Stimulated activated CD4-positive, alpha-beta T cell treated with anti-CD3 and anti-CD28 coated beads, Interleukin-12 subunit alpha, Interleukin-12 subunit beta, amount 100 ng/mL, for 24 hours (primary cell): Measurements from ENCODE around the gene SPATA24.
"Not testable (repeated sequence)": the region's sequence is repeated elsewhere in the genome, so short reads cannot be mapped to it uniquely, and the experiment has no call there.

Experiments
- DNase-seq, 2 experiments: peaks; one replicate each; pipeline ENCODE4 v3.0.0-alpha.2; 2020; ENCODE audit warnings: low read depth in 2 of 2

SPATA24 gene

DNA sequence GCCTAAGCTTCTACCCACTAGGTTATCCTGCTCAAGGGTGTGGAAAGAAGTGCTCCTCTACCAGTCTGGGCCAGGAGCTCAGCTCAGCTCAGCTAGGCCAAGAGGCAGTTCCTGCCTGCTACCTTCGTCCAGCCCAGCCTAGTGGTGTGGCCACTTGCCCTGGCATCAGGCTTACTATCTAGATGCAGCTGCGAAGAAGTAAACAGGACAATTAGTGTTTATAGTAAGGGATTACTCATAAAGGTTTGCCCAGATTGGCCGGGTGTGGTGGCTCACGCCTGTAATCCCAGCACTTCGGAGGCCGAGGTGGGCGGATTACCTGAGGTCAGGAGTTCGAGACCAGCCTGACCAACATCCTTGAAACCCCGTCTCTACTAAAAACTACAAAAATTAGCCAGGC is 12.8 kb upstream of the SPATA24 start:
- DNase-seq = no peak

DNA sequence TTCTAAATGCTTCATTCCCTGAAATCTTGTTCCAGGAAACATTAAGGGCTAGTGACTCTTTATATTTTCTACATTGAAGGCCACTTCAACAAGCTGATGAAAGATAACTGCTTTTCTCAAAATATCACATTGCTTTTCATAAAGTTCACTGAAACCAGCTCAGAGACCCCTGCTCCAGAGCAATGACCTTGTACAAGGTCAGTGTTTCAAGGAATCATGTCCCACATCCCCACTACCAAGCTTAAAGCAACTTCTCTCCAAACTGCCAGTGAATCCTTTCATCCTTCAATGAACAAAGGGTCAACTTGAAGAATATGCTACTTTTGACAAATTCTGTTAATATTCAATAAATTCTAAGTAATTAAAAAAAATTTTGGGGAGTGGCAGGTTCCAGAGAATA is 12.0 kb upstream of the SPATA24 start:
- no peak for DNase-seq

DNA sequence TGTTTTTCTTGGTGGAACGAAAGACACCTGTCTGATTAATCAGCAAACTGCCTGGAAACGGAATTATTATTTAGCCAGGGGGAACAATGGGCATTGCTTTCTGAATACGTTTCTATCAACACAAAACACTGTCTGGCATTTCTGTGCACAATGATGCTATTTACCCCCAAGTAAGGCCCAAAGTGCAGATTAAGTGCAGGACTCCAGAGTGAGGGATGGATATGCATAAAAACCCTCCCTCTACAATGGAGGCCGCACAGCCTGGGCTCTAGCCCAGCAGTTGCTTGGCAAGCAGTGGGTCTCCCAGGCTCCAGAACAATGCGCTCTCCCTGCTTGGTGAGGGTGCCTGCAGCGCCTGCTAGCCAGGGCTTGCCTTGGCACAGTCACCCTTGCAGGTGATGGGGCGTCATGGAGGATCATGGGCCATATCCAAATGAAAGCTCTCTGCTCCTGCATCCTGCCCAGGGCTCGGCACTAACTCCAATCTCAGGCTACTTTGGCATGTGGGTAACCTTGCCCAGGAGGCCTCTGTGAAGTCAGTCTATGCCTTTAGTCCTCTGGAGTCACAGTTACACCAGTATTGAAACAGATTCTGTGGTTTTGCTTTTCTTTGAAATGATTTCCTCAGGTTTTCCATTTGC is 11.5 kb upstream of the SPATA24 start:
- DNase-seq = no peak

DNA sequence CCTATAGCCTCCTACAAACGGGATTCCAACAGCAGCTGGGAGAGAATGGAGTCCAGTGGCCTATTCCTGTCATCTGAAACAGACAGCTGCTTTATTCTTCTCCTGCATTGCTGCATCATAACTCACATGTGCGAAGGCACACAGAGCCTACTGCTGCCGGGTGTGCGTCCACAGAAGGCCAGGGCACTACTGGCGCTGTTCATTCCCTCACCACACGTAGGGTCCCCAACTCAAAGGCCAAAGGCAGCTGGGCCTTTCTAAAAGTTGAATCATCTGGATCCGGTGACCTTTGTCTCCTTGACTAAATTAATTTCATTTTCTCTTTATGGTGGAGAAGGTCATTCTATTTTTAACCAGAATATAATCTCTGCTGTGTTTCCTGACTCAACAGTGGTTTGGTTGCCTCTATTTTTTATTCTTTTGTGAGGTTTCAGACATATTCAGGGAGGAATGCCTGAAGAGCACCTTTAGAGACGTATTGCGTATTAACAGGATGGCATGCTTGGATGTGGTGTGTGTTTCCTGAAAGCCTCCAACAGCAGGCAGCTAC is 10.8 kb upstream of the SPATA24 start:
- no peak for DNase-seq

DNA sequence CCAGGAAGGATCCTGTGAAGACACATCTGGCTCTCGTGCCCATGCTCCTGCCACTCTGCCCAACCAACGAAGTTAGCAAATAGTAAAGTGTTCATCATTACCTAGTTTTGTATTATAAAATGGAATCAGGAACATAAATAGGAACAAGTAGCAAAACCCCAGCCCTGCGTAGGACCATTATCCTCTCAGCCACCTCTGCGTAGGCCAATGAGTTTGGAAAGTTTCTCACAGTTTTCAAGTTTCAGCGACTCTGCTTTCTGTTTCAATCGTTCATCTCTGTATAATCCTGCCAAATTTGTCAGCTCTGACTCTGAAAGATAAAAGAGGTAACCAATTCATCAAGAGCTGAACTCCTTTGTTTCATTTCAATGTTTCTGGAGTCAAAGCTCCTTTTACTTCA is 10.1 kb upstream of the SPATA24 start:
- no peak for DNase-seq

DNA sequence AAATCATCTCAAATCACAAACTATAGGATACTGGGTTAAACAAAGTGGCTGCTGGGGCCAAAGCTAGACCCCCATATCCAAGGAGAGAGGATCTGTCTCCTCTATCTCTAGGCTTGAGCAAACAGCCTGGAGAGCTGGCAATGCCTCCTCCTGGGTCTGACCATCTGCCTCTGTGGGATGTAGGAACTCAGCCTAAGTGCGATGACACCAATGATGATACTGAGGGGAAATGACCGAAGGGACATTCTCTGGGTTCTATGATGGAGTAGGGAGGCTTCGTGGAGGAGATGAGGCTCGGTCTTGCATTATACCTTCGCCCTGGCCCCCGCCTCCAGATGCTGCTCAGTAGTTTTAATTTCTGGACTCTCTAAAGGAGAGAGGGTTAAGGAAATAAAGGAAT is 9.3 kb upstream of the SPATA24 start:
- DNase-seq = no peak

DNA sequence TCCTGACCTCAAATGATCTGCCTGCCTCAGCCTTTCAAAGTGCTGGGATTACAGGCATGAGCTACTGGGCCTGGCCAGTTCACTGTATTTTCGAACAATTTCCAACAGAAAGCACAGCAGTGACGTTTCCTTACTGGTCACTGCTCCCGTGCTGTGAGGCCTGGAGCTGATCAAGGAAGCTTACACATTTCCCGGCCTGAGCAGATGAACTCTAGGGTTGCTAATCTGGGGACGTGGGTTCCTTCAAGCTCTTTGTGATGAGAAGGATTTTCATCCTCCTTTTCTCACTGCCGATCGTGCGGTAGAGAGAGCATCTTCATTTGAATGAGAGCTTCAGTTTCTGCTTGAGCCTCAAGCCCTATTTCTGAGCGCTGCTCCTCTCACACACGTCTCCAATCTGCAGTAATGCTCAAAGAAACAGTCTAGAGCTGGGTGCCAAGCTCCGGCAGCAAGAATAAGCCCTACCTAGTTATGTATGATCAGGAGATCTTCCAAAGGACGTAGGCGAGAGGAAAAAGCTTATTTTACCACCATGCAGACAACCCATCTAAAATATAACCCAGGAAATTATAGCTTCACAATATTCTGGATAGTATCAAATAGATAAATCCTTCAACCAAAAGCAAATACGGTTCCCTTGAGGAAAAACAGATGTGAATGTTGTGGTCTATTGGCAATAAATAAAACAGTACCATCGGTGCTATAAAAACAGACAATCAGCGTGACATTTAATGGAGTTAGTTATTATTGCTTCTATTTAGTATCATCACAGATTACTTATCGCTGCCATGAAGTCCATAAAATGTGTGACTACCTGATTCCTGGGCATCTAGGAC is 7.3 kb upstream of the SPATA24 start:
- no peak for DNase-seq

DNA sequence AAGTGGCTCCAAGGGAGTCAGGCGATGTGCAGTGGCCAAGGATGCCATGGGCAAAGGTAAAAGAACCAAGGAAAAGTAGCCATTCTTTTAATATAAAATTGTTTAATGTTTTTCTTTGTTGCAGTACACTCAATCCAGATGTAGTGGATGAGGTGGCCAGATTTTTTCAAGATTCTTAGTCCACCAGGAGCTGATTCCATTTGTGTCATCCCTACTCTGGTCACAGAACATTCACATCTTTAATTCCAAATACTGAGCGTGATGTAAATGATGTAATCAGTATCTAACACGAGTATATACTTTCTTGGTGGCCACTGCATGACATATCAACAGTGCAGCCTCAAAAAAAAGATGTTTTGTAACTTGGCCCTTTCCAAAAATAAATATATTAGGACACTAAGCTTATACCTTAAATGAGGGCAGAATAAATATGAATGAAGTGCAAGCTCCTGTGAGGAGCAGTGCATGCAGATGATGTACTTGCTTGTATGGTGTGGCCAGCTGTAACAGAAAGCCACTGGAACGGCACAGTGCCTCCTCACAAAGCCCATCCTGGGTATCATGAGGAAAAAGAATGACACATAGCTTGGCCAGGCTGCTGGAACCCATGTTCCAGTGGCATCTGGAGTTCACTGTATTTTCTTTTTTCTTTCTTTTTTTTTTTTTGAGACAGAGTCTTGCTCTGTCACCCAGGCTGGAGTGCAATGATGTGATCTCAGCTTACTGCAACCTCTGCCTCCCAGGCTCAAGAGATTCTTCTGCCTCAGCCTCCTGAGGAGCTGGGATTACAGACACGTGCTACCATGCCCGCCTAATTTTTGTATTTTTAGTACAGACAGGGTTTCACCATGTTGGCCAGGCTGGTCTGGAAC is 6.5 kb upstream of the SPATA24 start:
- DNase-seq = no peak

DNA sequence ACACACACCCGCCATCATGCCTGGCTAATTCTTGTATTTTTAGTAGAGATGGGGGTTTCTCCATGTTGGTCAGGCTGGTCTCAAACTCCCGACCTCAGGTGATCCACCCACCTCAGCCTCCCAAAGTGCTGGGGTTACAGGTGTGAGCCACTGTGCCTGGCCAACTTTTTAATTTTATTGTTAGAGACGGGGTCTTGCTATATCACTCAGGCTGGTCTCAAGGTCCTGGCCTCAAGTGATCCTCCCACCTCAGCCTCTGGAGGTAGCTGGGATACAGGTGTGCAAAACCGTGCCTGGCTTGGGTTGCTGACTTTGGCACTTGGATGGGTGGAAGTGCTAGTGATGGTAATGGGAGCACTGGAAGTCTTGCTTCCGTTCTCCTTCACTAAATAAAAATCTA is 5.2 kb upstream of the SPATA24 start:
- not testable (repeated sequence) for DNase-seq

DNA sequence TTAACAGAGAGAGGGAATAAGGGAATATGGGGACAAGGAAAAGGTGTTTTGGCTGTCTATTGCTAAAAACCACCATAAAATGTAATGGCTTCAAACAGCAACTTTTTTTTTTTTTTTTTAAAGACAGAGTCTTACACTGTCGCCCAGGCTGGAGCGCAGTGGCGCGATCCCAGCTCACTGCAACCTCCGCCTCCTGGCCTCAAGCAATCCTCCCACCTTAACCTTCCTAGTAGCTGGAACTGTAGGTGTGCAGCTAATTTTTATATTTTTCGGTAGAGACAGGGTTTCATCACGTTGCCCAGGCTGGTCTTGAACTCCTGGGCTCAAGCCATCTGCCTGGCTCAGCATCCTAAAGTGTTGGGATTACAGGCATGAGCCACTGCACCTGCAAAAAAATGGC is 4.3 kb upstream of the SPATA24 start:
- no peak for DNase-seq

DNA sequence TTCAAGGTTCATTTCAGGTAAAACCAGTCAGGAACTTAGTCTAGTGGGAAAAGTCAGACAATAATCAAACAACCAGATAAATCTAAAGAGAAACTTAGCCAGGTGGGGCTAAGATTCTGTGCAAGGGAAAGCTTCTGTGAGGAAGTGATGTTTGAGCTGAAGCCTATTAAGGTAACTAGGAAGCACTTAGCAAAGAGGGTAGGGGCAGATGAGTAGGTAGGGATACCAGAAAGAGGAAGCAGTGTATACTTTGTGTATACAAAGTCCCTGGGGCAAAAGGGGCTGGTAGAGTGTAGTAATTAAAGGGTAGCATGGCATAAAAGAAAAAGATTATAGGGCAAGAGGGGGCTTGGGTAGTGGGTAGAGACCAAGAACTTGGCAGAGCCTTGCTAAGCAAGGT is 3.6 kb upstream of the SPATA24 start:
- no peak for DNase-seq

DNA sequence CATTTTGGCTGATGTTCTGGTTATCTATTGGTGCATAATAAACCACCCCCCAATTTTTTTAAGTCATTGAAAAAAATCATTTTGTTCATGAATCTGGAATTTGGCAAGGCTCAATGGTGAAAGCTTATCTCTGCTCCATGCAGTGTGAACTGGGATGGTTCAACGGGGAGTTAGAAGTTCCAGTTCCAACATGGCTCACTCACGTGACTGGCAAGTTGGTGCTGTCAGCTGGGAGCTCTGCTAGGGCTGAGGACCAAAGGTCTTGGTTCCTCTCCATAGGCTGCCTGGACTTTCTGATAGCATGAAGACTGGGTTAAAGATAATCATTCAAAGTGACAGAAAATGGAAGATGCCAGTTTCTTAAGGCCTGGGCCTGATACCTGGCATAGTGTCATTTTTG is 3.1 kb upstream of the SPATA24 start:
- DNase-seq = no peak

DNA sequence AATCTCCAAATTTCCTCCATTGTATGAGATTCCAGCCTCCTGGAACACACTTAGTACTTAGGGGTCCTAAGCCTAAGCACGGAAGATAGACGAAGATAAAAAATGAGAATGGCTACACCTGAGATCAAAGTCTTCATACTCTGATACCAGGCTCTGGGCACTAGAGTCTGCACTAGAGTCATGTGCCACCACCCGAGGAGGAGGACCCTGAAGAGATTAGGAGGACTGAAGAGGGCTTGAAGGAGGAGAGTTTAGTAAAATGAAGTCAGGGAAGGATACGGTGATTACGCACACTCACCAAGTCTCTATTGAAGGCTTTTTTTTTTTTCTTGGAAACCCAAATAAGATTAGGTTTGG is 573 bp upstream of the SPATA24 start:
- DNase-seq = no peak

DNA sequence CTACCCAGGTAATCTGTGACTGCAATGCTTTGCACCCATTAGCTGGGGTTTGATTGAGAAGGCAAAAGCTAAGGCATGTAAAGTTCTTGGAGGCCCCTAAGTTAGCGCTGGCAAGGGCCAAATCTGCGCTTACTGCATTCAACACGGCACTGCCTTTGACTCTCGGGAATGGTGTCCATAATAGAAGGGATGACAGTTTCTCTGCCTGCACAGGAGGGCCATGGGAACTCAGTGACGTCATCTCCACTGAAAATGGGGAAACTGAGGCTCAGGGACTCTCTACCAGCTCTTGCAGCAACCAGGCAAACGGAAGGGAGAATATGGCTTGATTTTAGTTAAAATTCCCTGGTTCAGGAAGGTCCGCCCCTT is 487 bp downstream of the SPATA24 start:
- DNase-seq = no peak

DNA sequence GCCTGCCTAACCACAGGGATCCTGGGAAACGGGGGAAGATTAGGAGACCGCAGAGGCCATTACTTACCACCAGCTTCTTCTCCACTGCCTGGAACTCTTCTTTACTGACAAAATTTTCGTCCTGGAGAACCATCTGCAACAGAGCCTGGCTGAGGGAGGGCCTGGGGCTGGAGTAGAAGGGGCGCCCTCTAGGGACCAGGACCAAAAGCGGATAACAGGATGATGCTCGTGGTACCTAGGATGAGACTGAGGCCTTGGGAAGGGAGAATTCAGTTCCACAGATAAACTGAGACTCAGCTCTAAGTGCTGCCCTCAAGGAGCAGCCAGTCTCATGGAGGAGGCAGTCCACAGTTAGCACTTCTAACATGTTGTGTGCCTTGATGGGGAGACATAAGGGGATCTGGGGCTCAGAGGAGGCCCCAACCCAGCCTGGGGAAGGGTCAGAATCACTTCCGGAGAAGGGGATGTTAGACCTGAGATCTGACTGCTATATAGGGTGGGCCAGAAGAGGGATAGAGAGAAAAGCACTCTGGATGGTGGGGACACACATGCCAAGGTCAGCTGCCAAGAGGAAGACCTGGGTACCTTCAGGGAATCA is 1.2 kb downstream of the SPATA24 start:
- no peak for DNase-seq

DNA sequence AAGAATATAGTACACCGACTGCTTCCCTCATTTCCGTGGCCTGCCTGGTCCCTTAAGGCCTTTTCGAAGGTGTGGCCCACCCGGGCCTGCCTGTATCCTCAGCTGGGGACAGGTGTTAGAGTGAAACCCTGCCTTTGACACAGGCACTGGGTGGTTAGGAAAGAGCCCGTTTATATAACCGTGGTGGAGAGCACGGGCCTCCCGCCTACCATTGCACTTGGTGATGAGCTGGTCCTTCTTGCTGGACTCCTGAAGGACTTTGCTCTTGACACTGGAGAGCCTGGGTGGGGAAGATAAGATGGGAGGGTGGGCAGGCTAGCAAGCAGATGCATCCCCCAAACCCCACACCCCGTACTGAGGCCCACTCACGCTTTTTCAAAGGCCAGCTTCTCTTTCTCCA is 2.3 kb downstream of the SPATA24 start:
- no peak for DNase-seq

DNA sequence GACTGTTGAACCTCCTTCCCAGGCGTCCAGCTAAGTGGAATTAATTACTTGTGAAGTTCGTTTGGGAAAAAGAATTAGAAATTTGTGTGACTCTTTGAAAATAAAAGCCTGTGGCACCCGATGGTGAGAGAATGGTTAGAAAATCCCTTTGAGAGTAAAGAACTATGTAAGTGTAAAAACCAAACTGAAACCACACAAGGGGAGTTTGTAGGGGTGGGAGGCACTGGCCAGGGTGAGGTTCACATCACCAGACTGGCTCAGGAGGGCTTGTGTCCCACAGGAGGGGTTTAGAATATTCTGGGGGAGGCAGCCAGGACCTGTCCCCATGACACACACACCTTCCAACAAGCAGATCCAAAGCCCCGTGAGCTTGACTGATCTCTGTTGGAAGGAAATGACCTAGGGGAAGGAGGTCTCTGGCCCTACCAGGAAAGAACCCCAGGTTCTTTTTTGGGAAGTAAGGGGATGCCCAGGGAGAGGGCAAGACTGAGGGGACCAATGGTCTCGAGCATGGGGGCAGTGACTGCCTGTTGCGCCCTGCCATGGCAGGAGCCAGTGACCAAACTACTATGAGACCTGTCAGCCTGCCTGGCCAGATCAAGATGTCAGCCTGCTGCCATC is 4.3 kb downstream of the SPATA24 start:
- DNase-seq = no peak

DNA sequence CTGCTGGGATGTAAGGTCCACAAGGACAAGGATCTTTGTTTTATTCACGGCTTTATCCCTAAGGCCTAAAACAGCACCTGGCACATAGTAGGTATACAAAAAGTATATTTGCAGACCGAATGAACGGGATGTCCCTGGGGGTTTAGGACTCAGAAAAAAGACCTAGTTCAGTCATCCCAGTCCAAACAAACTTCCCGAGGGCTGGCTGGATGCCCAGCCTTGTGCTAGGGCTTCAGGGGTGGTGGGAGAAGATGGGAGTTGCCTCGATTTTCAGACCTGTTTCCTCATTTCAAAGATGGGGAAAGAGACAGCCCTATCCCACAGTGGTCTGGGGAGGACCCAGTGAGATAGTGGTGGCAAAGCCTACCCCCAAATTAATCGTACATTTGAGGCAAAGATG is 6.0 kb downstream of the SPATA24 start:
- DNase-seq = no peak

DNA sequence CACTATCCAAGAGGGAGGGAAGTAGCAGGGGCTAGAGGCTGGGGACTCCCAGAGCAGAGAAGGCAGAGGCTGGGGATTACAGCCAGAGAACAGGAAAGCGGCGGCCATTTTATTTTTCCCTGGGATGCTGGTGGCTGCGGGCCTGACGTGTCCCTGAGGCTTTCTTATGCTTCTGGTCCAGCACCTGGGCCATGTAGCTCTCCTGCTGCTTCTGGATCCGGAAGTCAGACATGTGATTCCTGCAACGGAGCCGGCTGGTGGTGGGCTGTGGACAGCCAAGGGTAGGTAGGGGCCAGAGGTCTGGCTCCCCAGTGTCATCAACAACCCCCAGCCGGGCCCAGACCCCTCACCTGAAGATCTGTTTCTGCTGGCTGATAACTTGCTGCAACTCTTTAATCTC is 7.2 kb downstream of the SPATA24 start:
- no peak for DNase-seq

DNA sequence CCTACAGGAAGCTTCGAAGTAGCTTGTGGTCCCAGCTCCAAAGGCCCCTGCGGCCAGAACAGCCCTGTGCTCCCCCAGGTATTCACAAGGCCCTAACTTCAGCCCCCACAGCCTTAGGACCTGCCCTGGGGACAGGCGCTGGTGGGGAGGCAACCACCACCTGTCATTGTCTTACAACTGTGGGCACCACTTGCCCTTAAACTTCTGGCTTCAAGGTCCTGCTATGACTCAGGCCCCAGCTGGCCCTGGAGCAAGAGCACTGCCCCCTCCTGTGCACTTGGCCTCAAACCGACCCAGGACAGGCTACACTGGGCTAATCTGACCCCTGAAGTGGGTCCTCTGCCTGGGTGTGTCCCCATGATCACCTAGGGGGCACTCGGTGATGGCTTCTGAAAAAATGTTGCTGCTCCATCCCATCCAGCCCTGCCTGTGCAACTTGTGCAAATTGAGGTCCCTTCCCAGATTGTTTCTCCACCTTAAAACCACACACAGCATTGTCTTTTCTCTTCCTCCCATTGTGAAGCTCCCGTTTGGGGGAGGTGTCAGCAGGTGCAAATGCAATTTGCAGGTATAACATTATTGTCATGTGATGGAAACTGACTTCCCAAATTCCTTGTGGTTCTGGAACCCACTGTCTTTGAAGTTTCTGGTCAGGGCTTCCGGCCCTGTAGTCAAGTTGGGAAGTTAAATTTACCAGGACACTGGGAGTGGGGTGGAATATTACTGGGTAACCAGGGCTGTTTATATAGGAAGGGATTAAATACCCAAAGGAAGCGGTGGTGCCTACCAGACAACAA is 7.8 kb downstream of the SPATA24 start:
- DNase-seq = no peak
